Neuronal stem cell (in vitro differentiated cells): ENCODE data around the gene CSF3.

Experiments used
- DNase-seq: peaks from one replicate; pipeline ENCODE4 v3.0.0-alpha.2; 2013; ENCODE audit warnings: low spot score
- H2AFZ ChIP-seq: one replicate; pipeline ENCODE4 v1.6.1; 2013; ENCODE audit warnings: mild to moderate bottlenecking, low read length, inconsistent platforms
- H2AK5ac ChIP-seq: 2 replicates; pipeline ENCODE4 v1.6.1; 2013; ENCODE audit warnings: low read depth, mild to moderate bottlenecking, inconsistent platforms, low read length, moderate library complexity, mixed read lengths
- H2BK120ac ChIP-seq: 2 replicates; pipeline ENCODE4 v1.6.1; 2013; ENCODE audit warnings: low read depth, mild to moderate bottlenecking, inconsistent platforms, low read length, moderate library complexity, mixed read lengths
- H2BK12ac ChIP-seq: one replicate; pipeline ENCODE4 v1.6.1; 2013; ENCODE audit warnings: low read length, inconsistent platforms
- H2BK15ac ChIP-seq: 2 replicates; pipeline ENCODE4 v1.6.1; 2013; ENCODE audit warnings: mild to moderate bottlenecking, low read length, inconsistent platforms, mixed read lengths
- H2BK5ac ChIP-seq: one replicate; pipeline ENCODE4 v1.6.1; 2013; ENCODE audit warnings: inconsistent platforms, mild to moderate bottlenecking, low read length, moderate library complexity
- H3K14ac ChIP-seq: one replicate; pipeline ENCODE4 v1.6.1; 2013; ENCODE audit warnings: low read length, inconsistent platforms
- H3K18ac ChIP-seq: 2 replicates; pipeline ENCODE4 v1.6.1; 2013; ENCODE audit warnings: low read length, inconsistent platforms
- H3K23ac ChIP-seq: 2 replicates; pipeline ENCODE4 v1.6.1; 2013; ENCODE audit warnings: low read depth, mild to moderate bottlenecking, mixed read lengths, low read length, inconsistent platforms; ENCODE audit not compliant: poor library complexity
- H3K27ac ChIP-seq: replicated peaks from 3 replicates; pipeline ENCODE4 v1.5.1; 2013; ENCODE audit warnings: low read length, inconsistent platforms
- H3K27me3 ChIP-seq, 3 experiments: 2 replicates each; pipeline ENCODE4 v1.6.1; 2013; ENCODE audit warnings: low read length in 3 of 3, mild to moderate bottlenecking in 2 of 3, inconsistent platforms in 1 of 3, low read depth in 1 of 3, mixed read lengths in 1 of 3, moderate library complexity in 1 of 3; ENCODE audit not compliant: control insufficient read depth in 3 of 3, insufficient read depth in 3 of 3
- H3K36me3 ChIP-seq, 2 donors: replicated peaks in 1 of 2; 2 replicates each; pipeline ENCODE4 v1.6.1; 2013; ENCODE audit warnings: low read length in 2 of 2; ENCODE audit not compliant: control insufficient read depth in 2 of 2, insufficient read depth in 2 of 2
- H3K4ac ChIP-seq: 2 replicates; pipeline ENCODE4 v1.6.1; 2013; ENCODE audit warnings: inconsistent platforms, mild to moderate bottlenecking, low read length, moderate library complexity
- H3K4me1 ChIP-seq, 2 donors: 1 replicate in 1 of 2; 2 replicates in 1 of 2; pipeline ENCODE4 v1.6.1; 2013; ENCODE audit warnings: low read length in 2 of 2, low read depth in 1 of 2; ENCODE audit not compliant: control insufficient read depth in 2 of 2, insufficient read depth in 1 of 2
- H3K4me2 ChIP-seq: one replicate; pipeline ENCODE4 v1.6.1; 2013; ENCODE audit warnings: mild to moderate bottlenecking, low read length, inconsistent platforms; ENCODE audit not compliant: insufficient read depth, poor library complexity, severe bottlenecking
- H3K4me3 ChIP-seq, 2 donors: 2 replicates each; pipeline ENCODE4 v1.5.1; 2013; ENCODE audit warnings: low read length in 2 of 2, mild to moderate bottlenecking in 2 of 2, inconsistent platforms in 1 of 2, moderate library complexity in 1 of 2
- H3K79me1 ChIP-seq: one replicate; pipeline ENCODE4 v1.6.1; 2013; ENCODE audit warnings: low read depth, mild to moderate bottlenecking, inconsistent platforms, low read length, moderate library complexity
- H3K9ac ChIP-seq: one replicate; pipeline ENCODE4 v1.6.1; 2013; ENCODE audit warnings: mild to moderate bottlenecking, low read depth, low read length, inconsistent platforms; ENCODE audit not compliant: poor library complexity
- H3K9me3 ChIP-seq, 2 donors: replicated peaks in 1 of 2; 2 replicates each; pipeline versions ENCODE3 to v1.6.1; 2013; ENCODE audit warnings: low read length in 2 of 2, mild to moderate bottlenecking in 2 of 2, inconsistent platforms in 1 of 2, low read depth in 1 of 2, mixed read lengths in 1 of 2, moderate library complexity in 1 of 2; ENCODE audit not compliant: control insufficient read depth in 2 of 2, insufficient read depth in 1 of 2
- H4K8ac ChIP-seq: one replicate; pipeline ENCODE4 v1.6.1; 2013; ENCODE audit warnings: low read depth, mild to moderate bottlenecking, inconsistent platforms, low read length, moderate library complexity
- H4K91ac ChIP-seq: one replicate; pipeline ENCODE4 v1.6.1; 2013; ENCODE audit warnings: low read length, low read depth, mild to moderate bottlenecking, inconsistent platforms; ENCODE audit not compliant: poor library complexity
- WGBS, 2 donors: extraction: QIAGEN DNeasy Blood & Tissue Kit; methylation state at CpG; one replicate each; pipeline ENCODE4 v1.1.7; 2013; ENCODE audit warnings: missing lambda C conversion rate in 2 of 2, mixed read lengths in 1 of 2; ENCODE audit not compliant: insufficient read length in 2 of 2, insufficient replicate concordance in 1 of 2; ENCODE audit errors: extremely low coverage in 2 of 2; 5-methylcytosine and 5-hydroxymethylcytosine counted together

The CSF3 gene

GRCh38 chr17:40058186-40058784 lies 43.0 kb downstream of the CSF3 start:
- no peak overlapping the region for H2AK5ac ChIP-seq
- no peak overlapping the region for H3K4me3 ChIP-seq
- no peak for DNase-seq
- H3K27ac ChIP-seq: no peak overlapping the region
- H4K91ac ChIP-seq: no peak overlapping the region
- no peak overlapping the region for H3K9ac ChIP-seq
- peak overlapping the region; percentile 89 for H2AFZ ChIP-seq
- no peak overlapping the region for H3K4ac ChIP-seq
- H2BK15ac ChIP-seq: no peak overlapping the region
- no peaks in the 10 kb centered on the region for H3K79me1 ChIP-seq
- peaks cover 0 to 7% (median 0%) of the 10 kb centered on the region in 3 experiments for H3K27me3 ChIP-seq
- no peaks in the 10 kb centered on the region for H3K9me3 ChIP-seq
- H3K4me2 ChIP-seq: no peak overlapping the region
- no peak overlapping the region for H3K14ac ChIP-seq
- no CpG with 5 or more reads among the region's 8 CpGs for WGBS, 2 donors
- H4K8ac ChIP-seq: no peak overlapping the region
- H2BK5ac ChIP-seq: no peak overlapping the region
- H3K23ac ChIP-seq: no peak overlapping the region
- peaks cover 0 to under 1% of the 10 kb centered on the region in 2 donors for H3K36me3 ChIP-seq
- no peak overlapping the region for H2BK12ac ChIP-seq
- H3K18ac ChIP-seq: no peak overlapping the region
- no peak overlapping the region for H2BK120ac ChIP-seq
- peaks cover 14 to 16% of the 10 kb centered on the region in 2 donors for H3K4me1 ChIP-seq

GRCh38 chr17:40058865-40059264 lies 43.6 kb downstream of the CSF3 start:
- no peak overlapping the region for H3K4me3 ChIP-seq
- no peak overlapping the region for H3K14ac ChIP-seq
- no peak overlapping the region for H3K4ac ChIP-seq
- H2AK5ac ChIP-seq: no peak overlapping the region
- H3K4me1 ChIP-seq: peaks cover 11 to 15% of the 10 kb centered on the region in 2 donors
- no peaks in the 10 kb centered on the region for H3K36me3 ChIP-seq
- H4K8ac ChIP-seq: no peak overlapping the region
- H3K4me2 ChIP-seq: no peak overlapping the region
- H3K23ac ChIP-seq: no peak overlapping the region
- DNase-seq: no peak
- H2BK5ac ChIP-seq: no peak overlapping the region
- no peak overlapping the region for H3K18ac ChIP-seq
- H3K9ac ChIP-seq: no peak overlapping the region
- no peak overlapping the region for H2AFZ ChIP-seq
- no peaks in the 10 kb centered on the region for H3K9me3 ChIP-seq
- H3K27ac ChIP-seq: no peak overlapping the region
- no peak overlapping the region for H4K91ac ChIP-seq
- no peak overlapping the region for H2BK12ac ChIP-seq
- no peaks in the 10 kb centered on the region for H3K79me1 ChIP-seq
- WGBS, 2 donors: no CpG with 5 or more reads among the region's 1 CpG
- no peak overlapping the region for H2BK120ac ChIP-seq
- no peak overlapping the region for H2BK15ac ChIP-seq
- H3K27me3 ChIP-seq: peaks cover 0 to 7% (median 0%) of the 10 kb centered on the region in 3 experiments

GRCh38 chr17:40059729-40060475 lies 44.7 kb downstream of the CSF3 start:
- Histone ChIP-seq H3K9ac (no peak overlapping the region), H4K91ac (no peak overlapping the region), H2AFZ (peak overlapping the region; percentile 27), H2BK5ac (no peak overlapping the region), H3K4ac (no peak overlapping the region), H3K27ac (no peak overlapping the region), H3K4me1 (peaks cover 21% of the 10 kb centered on the region in 2 donors), H3K4me2 (no peak overlapping the region), H2AK5ac (no peak overlapping the region), H3K9me3 (no peaks in the 10 kb centered on the region), H2BK120ac (no peak overlapping the region), H3K14ac (no peak overlapping the region), H4K8ac (no peak overlapping the region), H3K27me3 (peaks cover 0 to 7% (median 0%) of the 10 kb centered on the region in 3 experiments), H3K18ac (no peak overlapping the region), H3K4me3 (no peak overlapping the region), H3K36me3 (no peaks in the 10 kb centered on the region), H3K23ac (no peak overlapping the region), H2BK15ac (peak overlapping the region; percentile 6), H3K79me1 (no peaks in the 10 kb centered on the region), H2BK12ac (no peak overlapping the region)
- no peak for DNase-seq
- no CpG with 5 or more reads among the region's 8 CpGs for WGBS, 2 donors

- H3K36me3 ChIP-seq: no peaks in the 10 kb centered on the region
- no peak for DNase-seq
- H3K4me3 ChIP-seq: peak overlapping the region in 1 of 2 donors; percentile 16
- H2BK5ac ChIP-seq: no peak overlapping the region
- peaks cover 30% of the 10 kb centered on the region in 2 donors for H3K4me1 ChIP-seq
- no peaks in the 10 kb centered on the region for H3K79me1 ChIP-seq
- no CpG with 5 or more reads among the region's 11 CpGs for WGBS, 2 donors
- H2BK15ac ChIP-seq: no peak overlapping the region
- H2AK5ac ChIP-seq: peak overlapping the region; percentile 64
- H4K91ac ChIP-seq: no peak overlapping the region
- H3K9ac ChIP-seq: peak overlapping the region; percentile 75
- H3K4ac ChIP-seq: no peak overlapping the region
- H3K4me2 ChIP-seq: no peak overlapping the region
- peak overlapping the region; percentile 45 for H4K8ac ChIP-seq
- H3K14ac ChIP-seq: no peak overlapping the region
- H3K9me3 ChIP-seq: no peaks in the 10 kb centered on the region
- H3K27ac ChIP-seq: no peak overlapping the region
- H2BK12ac ChIP-seq: peak overlapping the region; percentile 82
- peak overlapping the region; percentile 76 for H3K23ac ChIP-seq
- H2BK120ac ChIP-seq: no peak overlapping the region
- H2AFZ ChIP-seq: peak overlapping the region; percentile 1
- H3K18ac ChIP-seq: peak overlapping the region; percentile 24
- peaks cover 0 to 7% (median 0%) of the 10 kb centered on the region in 3 experiments for H3K27me3 ChIP-seq
These were observed 45.8 kb downstream of the CSF3 start for GRCh38 chr17:40060887-40061608.
